HG03196 (cell line): ENCODE data around the gene CBFA2T3.
A peak's percentile ranks its signal among the peaks of the same experiment; 100 is the strongest.
"Not testable (repeated sequence)": the region's sequence is repeated elsewhere in the genome, so short reads cannot be mapped to it uniquely, and the experiment has no call there.

Source experiments
- ATAC-seq: cut with Tn5 transposase; IDR thresholded peaks from one replicate; pipeline ENCODE4 v1.9.1; 2021; ENCODE audit not compliant: unreplicated experiment

The CBFA2T3 gene

DNA sequence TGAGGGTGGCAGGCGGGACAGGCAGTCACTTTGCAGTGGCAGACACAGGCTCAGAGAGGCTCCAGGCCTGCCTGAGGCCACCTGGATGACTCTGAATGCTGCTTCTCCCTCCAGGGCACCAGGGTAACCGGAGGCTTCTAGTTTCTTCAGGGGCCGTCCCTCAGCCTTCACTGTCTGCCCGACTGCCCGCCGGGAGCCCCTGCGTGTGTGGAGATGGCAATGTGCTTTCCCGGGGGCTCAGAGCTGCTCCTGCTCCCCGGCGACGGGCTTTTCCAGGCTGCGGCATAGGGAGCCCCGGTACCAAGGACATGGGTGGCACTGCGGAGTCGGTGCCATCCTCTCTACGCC is 51.5 kb downstream of the CBFA2T3 start:
- no peak for ATAC-seq

DNA sequence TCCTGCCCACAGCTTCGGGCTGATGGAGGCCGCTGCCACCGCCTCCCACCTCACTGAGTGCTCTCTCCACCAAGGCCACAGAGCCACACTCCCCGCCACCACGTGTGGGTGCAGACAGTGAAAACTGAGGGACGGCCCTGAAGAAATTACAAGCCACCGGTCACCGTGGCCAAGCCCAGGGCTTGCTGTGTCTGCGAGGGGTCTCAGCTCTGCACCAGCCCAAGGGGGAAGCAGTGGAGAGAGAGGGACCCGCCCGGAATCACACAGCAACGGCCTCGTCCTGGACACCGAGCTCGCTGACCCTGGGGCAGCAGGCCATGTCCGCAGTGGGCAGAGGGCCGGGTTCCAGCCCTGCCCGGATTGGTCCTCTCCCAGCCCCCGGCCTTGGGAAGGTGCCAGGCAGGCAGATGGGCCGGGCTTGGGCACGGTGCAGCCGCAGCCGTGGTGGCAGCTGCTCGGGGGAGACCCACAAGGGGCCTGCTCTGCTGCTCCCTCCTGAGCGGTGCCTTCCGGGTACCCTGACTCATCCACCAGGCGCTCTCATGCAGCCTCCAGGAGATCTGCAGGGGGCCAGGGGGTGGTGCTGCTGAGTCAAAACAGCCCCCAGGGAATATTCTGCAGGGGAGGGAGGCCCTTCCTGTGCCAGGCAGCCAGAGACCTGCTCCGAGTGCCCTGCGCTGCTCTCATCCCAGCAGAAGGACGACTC is 52.0 kb downstream of the CBFA2T3 start:
- ATAC-seq: peak; percentile 55

DNA sequence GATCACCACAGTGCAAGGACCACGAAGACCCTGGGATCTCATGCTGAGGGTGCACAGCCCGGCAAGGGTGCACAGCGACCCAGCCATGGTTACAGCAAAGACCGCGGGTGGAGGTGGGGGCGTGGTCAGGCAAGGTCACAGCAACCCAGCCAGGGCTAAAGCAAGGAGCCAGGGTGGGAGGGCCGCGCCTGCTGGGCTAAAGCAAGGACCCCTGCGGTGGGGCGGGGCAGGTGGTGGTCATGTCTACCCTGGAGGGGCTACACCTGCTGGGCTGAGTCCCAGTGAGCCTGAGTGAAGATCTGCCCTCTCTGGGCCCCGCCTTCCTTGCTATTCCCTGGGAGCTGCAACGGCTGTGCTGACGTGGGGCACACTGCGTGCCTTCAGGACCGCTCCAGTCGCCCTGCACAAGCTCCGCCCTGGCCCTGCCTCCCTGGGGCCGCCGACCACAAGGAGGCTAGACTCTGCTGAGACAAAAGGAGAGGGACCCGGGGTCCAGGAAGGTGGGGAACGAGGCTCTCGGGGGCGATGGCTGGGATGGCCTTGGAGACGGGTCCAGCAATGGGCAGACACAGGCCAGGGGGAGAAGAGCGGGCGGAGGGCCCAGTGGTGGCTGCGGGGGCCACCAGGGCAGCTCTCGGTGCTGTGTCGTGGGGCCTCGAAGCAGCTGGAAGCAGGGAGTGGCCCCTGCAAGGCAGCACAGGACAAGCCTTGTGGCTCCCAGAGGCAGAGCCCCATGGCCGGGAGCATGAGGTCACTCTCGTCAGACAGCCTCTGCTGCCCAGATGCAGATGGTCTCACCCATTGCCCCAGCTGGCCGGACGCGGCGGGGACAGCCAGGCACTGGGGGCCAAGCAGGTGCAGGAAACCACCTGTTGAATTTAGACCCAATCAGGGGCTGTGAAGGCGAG is 52.8 kb downstream of the CBFA2T3 start:
- ATAC-seq: no peak

DNA sequence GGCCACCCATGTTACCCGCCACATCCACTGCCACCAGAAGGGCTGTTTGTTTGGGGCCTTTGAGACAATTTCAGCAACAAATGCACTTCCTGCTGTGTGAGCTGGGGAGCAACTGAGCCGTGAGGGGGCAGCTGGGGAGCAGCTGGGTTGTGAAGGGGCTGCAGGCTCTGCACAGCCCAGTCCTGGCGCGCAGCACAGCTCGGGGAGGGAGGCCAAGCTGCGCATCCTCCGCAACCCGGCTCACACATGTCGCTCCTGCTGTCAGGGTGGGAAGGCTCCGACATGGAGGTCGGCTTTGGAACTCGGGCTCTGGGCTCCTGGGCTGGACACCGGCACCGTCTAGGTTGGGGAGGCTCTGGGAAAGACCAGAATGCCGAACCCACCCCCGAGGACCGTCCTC is 53.6 kb downstream of the CBFA2T3 start:
- no peak for ATAC-seq

DNA sequence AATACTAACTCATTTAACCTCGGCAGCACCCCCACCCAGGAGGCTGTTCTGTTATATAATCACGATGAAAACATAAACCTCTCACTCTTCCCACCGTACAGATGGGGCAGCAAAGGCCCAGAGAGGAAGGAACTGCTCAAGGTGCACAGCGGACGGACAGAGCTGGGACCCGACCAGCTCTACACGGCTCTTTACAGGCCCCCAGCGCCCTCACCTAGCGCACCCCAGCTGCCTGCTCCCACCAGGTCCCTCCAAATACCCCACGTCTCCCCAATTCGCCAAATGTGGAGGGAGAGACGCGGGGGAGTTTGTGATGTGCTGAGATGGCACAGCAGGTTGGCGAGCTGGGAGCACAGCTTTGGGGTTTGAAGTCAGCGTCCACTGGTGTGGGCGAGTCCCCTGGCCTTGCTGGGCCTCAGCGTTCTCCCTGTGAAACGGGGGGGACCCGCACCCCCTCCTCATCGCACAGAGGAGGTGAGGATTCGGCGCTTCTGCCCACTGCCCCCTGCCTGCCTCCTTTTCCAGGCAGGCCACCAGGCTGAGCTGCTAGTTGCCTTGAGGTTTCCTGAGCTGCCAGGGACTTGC is 54.1 kb downstream of the CBFA2T3 start:
- no peak for ATAC-seq

DNA sequence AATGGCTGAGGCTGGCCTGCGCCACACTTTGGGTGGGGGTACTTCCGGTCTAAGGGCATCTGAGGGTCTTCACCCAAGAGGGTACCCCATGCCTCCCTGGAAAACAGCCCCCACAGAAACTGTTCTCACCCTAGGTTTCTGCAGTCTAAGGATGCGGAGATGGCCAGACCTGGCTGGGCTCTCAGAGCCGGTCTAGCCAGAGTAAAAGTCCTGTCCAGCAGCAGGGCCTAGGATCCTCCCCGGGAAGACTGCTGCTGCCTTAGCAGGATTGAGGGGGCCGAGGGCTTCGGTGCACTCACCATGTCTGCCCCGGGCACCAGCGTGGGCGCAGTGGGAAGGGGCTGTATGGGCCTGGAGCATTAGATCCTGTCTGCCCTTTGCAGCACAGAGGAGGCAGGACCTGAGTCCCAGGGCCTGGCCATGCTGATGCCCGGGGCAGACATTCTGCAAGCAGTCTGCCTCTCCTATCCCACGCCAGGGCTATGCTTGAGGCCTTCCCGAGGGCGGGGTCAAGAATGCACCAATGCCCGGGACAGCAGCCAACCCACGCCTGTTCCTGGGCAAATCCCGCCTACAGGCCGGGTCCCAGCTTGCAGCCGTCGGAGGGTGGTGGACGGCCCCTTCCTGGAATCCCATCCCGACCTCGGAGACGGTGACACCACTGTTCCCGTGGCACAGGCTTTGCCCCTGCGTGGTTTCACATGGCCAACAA is 54.7 kb downstream of the CBFA2T3 start:
- no peak for ATAC-seq

DNA sequence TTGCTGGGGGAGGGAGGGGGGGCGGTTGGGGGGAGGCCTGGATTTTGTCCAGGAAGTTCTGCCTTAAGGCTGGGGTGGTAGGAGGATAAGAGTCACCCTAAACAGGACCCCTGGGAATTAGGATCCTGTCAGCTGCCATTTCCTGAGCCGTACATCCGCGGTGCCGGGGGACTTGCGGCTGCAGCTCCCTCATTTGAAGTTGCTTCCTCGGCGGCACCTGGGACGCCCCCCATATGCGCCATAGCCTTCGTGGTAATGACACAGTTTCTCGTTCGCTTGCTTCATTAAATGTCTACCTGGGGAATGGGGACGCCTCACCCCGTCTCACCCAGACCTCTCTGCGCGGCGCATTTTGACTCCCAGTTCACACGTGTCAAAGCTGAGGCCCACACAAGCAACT is 55.4 kb downstream of the CBFA2T3 start:
- ATAC-seq: no peak

DNA sequence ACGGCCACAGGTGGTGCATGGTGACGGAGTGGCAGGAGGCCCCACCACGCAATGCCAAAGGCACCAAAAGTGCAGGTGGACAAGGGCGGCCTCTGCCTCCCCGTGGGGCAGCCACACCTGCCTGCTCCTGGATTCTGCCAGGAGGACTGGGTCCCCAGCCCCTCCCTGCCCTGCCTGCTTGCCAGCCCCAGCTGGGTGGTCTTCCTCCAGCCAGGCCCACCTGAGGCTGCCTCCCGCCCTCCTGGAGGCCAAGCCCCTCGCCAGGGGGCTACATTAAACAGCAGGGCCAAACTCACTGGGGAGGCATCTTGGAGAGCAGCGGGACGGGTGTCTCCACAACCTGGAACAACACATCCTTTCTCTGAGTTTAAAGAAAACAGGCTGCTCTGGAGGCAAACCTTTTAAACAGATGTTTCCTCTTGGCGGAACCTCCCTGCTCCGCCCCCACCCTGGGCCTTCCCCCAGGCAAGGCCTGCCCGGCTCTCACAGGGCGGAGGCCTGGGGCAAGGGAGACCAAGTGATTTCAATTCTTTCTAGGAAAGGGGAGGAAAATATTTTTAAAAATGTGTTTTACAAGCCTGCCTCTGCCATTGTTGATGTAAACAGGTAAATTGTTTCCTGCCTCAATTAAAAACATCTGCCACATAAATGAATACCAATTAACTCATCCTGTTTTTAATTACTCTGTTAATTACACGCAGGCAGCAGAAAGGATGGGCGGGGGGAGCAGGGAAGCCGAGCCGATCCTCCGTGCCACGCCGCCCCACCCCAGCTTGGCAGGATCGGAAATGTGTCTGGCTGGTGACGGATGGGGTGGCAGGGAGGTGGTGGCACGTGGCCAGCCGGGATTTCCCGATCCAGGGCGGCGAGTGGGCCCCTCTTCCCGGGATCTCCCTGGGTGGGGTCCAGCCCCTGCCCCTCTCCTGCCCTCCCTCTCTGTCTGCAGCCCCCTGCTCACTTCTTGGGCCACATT is 56.1 kb downstream of the CBFA2T3 start:
- ATAC-seq: no peak

DNA sequence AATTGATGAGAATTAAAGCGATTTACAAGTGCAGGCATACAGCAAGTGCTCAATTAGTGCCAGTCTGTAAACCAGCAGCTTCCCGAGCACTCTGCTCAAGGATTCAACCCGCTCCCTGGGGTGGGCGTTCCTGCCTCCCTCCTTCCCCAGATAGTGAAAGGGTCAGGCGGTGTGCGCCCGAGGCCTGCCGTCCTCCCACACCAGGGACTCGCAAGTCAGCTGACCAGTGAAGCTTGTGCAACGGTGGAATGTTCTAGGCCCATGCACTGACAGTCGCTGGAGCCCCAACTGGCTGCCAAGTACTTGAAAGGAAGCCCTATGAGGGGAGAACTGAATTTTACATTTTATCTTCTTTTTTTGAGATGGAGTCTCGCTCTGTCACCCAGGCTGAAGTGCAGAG is 57.1 kb downstream of the CBFA2T3 start:
- ATAC-seq: no peak

DNA sequence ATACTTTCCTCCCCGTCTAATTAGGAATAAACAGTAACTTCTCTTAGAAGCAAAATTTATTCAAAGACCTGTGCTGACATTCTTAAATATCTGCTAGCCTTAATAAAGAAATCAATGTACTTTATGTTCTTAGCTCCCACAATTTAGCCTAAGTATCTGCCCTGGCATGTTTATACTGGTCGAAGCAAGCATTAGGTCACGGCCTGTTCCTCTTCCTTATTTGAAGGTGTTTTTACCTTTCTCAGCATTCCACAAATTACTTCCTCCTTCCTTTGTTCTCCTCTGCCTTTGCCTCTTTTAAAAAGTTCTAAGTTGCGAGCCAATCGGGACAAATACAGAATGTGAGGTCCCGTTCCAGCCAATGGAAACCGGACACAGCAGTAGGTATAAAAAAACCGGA is 58.1 kb downstream of the CBFA2T3 start:
- not testable (repeated sequence) for ATAC-seq

DNA sequence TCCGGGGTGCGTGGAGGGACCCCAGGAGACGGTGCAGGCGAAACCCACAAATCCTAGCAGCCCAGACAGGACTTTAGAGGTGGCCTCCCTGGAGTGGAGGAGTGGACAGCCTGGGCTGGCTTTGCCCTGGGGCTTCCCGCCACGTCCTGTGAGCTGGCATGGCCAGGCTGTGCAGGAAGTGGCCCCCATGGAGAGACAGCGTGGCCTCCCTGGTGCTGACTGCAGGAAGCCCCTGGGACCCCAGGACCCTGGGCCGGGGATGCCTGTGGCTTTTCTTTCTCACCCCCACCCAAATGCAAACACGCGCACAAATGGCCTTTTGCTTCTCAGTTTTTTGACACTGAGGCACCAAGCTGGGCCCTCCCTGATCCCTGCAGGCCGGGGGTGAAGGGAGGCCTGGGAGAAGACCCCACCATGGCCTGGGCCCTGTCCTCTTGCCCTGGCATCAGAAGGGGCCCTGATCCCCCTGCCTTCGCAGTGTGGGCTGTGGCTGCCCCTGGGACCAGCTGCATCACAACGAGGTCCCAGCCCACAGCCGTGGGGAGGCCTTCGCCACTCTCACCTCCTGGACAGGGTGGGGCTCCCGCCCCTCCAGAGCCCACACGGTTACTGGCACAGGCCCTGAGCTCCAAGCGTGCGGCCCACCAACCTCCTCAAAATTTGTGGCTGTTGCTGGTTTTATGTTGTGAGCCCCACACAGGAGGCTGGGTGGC is 58.9 kb downstream of the CBFA2T3 start:
- ATAC-seq: no peak

DNA sequence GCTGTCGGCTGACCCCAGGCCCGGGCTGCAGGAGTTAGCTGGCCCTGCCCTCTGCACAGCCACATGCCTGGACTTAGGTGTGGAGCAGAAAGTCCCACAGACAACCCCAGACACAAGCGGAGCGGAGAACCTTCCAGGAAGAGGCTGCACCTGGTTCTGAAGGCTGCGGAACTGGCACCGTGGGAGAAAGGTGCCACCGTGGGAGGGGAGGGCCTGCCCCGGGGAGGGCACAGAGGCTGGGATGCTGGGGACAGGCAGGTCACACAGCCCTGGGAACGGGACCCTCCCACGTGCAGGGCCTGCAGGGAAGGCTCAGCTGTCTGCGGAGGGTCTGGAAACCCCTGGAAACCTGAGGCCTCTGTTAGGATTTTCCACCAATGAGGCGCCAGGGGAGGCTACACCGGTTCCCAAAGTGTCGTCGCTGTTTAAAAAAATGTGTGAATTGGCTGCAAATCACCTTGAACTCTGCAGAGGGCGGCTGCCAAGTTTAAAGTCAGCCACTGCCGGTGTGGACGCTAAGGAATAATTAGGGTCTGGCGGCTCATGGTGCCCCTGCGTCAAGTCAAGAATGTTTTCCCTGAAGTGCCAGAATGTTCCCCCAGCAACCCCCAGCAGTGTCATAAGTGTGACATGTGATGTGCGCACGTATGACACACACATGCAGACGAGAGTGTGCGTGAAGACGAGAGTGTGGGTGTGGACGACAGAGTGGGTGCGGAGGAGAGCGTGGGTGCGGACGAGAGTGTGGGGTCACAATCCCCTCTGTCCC is 59.7 kb downstream of the CBFA2T3 start:
- ATAC-seq: no peak

DNA sequence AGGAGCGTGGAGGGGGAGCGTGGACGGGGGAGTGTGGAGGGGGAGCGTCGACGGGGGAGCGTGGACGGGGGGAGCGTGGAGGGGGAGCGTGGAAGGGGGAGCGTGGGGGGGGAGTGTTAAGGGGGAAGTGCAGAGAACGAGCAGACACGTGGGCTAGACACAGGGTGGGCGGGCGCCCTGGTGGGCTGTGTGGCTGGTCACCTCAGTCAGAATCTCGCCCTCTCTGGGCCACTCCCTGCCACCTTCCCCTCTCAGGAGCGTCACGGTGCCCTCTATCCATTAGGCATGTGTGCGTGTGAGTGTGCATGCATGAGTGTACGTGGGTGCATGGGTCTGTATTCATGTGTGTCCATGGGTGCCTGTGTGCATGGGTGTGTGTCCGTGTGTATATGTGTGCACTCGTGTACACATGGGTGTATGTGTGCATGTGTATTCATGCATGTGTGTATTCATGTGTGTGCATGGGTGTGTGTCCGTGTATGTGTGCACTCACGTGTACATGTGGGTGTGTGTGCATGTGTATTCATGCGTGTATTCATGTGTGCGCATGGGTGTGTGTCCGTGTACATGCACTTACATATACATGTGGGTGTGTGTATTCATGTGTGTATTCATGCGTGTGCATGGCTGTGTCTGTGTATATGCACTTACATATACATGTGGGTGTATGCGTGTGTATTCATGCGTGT is 61.2 kb downstream of the CBFA2T3 start:
- no peak for ATAC-seq

DNA sequence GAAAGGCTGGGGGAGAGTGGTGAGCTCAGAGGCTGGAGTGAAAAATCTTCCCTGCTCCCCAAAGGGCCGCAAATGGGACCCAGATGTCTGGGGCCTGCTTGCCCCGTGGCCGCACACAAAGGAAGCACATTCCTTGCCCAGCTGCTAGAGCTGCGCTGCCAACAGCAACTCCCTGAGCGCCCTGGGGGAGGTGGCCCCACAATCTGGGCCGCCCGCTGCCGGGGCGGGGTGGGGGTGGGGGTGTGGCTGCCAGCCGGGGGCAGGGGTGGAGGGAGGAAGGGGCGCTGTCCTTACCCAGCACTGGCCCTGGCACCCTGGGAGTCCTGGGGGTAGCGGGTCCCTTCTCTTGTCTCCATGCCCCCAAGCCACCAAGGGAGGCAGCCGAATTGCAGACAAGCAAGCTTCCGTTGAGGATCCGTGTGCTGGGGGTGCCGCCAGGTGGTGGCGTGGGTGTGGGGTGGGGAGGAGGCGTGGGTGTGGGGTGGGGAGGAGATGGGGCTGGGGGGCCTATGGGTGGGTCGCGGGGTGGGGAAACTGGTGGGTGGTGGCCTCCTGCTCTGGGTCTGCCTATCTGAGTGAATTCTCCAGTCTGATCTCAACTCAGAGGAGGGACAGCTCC is 62.1 kb downstream of the CBFA2T3 start:
- ATAC-seq: no peak

DNA sequence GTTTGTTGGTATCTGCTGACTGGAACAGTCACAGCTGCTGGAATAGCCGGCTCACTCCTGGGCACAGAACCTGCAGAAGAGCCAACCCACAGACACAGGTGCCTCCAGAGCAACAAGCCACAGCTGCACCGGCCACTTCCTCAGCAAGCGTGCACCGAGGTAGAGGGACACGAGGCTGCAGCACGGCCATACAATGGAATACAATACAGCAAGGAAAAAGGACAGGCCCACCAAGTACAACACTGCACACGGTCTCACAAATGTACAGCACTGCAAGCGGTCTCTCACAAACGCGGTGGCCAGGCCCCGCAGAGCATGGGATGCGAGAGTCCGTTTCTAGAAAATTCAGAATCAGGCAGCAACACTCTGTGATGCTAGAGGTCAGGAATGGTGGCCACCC is 63.1 kb downstream of the CBFA2T3 start:
- no peak for ATAC-seq

DNA sequence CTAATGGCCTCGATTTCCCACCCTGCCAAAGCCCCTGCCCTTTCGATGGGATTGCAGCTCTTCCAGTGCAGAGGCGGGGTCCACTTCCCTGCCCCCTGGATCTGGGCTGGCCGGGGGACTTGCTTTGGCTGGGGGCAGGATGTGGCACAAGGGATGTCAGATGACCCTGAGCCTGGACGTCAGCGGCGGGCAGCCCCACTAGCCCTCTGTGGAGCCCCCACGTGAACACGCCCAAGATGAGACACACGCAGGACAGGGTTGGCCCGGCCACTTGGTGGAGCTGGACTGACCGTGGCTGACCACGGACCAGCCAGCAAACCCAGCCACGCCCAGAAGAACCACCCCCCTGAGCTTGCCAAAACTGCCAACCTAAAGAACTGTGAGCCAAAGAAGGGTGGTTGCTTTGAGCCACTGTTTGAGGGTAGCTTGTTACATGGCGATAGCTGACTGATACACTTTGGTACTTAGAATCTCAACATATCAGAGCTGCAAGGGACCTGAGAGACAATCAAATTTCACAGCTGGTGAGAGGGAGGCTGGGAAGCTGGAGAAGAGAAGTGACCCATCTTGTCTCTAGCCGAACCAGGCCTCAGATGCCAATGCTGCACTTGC is 63.9 kb downstream of the CBFA2T3 start:
- ATAC-seq: no peak

DNA sequence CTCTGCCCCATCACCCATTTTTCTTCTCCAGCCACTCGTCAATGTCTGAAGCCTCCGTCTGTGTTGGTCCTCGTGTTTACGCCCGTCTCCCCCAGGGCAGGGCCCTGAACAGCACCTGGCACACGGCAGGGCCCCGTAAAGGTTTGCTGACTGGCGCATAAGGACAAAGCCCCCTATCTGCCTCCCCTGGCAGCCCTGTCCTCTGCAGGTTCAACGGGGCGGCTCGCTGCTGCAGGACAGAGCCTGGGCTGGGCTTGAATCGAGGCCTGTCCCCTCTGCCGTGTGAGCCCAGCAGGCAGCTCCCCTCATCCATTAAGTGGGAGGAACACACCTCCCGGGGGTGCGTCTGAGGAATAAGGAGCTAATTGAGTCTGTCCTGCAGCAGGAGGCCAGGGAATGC is 64.5 kb downstream of the CBFA2T3 start:
- ATAC-seq: no peak

DNA sequence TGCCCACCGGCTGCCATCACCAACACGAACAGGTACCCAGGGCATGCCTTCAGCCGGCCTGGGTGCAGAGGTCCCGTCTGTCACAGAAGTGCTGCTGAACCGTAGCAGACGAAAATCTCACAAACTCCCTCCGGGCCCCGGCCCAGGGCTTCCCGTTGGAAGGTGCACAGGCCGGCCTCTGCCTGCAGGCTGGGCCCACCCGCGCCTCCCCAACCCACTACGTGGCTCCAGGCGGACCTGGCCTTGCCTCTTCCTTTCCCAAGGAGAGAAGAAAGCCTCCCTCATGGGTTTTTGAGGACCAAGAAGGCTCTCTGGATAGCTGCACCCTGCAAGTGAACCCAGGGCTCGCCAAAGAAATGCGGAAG is 65.1 kb downstream of the CBFA2T3 start:
- ATAC-seq: no peak
